Measurements from ENCODE around the gene HSPD1.

HSPD1 gene

GRCh38 chr2:197499594-197500502, at the start of gene HSPD1, which contains the start of gene HSPE1:
HSPD1 (minus strand) TSS chr2:197499840; CDS start chr2:197498848, 992 bp downstream.
HSPE1 (plus strand) TSS chr2:197500379; CDS start chr2:197500437, 58 bp downstream.
- DNase-seq = peak; percentile 98

- no peak for DNase-seq
These were observed 48.9 kb upstream of the HSPD1 start for GRCh38 chr2:197548582-197548981.

DNA sequence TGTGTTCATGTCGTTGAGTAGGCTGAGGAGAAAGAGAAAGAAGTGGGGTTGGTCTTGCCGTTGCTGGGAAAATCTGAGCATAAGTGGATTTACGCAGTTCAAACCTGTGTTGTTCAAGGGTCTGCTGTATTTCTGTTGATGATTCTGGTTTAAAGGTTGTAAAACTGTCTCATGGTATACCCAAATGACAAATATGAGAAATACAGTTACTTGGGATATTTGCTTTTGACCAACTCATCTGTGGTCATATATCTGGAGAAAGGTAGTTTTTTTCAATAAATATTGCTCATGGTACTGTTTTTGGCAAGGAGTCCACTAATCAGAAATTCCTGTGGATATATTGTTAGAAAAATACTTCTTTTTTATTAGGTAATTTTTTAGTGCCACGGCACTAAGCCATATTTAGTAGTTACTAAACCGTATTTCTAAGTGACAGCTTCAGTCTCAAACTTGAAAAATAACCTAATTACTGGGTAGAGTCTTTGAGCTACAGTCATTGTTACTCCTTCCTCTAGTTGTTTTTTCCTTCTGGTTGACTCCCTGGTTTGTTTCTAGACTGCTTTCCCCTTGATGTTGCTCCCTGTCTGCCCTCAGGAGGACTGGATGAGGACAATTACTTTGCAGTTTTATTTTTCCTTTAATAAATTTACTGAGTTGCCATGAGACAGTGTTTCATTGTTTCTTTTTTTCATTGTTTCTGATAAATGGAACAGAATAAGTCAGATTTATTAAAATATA, 47.7 kb upstream of the HSPD1 start:
- DNase-seq = no peak

DNA sequence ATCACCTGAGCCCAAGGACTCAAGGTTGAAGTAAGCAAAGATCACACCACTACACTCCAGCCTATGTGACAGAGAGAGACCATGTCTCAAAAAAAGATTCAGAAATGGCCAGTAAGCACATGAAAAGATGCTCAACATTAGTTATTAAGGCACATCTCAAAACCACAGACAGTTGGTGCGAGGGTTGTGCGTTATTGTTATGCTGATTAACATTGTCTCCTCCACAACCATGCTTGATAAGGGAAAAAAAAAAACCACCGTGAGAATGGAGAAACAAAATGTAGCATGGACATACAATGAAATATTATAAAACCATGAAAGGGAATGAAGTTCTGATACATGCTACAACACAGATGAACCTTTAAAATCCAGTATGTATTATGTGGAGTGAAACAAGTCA, 43.6 kb upstream of the HSPD1 start:
- no peak for DNase-seq

DNA sequence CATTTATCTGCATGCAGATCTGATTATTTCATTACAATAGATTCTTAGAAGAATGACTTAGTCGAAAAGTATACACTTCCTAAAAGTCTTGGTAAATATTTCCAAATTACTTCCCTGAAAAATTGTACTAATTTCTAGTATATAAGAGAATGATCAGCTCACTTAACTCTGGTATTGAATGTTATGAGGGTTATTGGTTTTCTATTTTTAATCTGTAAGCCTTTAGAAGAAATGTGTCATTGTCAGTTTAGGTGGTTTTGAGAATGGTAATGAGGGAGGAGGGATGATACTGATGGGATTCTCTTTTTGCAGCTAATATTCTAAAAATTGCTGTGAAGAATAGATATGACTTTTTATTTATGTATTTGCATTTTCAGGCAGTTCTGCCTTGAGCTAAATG, 40.1 kb upstream of the HSPD1 start:
- no peak for DNase-seq

DNA sequence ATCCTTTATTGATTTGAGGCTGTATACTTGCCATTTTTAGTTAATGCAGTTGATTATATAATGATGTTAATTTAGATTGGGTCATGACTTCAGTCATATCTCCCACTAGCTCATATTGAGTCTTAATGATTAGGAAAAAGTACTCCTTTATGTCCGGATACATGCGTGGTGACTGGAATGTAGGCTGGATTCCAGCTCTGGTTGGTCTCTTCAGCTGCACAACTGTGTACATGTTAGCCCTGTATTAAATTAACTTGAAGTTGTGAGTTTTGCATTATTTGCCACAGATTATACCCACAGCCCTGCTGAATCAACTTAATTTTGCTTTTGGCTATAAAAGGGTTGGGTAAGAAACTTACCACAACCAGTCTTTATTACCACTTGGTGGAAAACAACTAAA, 38.8 kb upstream of the HSPD1 start:
- no peak for DNase-seq

DNA sequence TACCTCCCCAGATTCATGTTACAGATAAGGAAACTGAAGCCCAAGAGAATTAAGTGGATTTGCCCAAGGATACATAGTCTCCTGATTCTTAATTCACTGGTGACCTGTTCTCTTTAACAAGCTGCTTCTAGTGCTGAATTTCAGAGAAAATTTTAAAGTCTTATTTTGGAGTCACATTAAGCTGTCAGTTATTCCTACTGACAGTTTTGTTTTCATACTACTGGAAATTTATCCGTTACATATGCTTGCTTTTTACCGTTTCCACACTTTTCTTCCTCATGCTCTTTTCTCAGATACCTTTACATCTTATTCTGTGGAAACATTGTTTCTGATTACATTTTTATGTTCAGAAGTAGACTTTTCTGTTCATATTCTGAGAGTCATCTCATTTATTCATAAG, 17.5 kb upstream of the HSPD1 start:
- DNase-seq = no peak

- DNase-seq = no peak
These were observed 16.7 kb upstream of the HSPD1 start for GRCh38 chr2:197516393-197516761.

DNA sequence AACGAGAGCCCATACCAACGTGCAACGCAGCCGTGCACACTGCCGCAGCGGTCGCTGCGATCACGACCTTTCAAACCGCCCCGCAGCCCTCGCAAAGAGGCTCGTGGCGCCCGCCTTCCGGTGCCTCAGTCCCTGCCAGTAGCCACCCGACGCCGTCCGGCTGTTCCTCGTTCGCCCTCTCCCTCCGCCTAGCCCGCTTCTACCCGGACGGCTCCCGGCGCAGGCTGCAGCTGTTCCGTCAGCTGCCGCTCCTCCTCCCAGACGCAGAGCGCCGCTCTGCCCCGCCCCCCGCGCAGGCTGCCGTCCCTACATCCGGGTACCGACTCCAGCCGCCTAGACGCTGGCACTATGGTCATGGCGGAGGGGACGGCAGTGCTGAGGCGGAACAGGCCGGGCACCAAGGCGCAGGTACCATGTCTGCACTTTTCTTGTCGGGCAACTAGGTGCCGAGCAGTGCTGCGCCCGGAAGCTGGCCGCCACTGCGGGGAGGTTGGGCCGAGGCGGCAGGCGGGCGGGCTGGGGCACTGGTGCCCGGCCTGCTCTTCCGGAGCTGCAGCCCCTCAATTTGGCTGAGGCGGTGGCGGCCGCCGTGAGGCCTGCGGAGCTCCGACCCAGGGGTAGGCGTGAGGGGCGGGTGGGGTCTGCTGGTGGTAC, 16.2 kb upstream of the HSPD1 start, which contains the start of gene MOB4:
TSS of gene MOB4 (plus strand) at position 328 of the 654 bp plus-strand sequence. CDS start at position 349, 21 bp downstream.
- peak; percentile 96 for DNase-seq

- no peak for DNase-seq
These were observed 15.7 kb upstream of the HSPD1 start for GRCh38 chr2:197515315-197515738.

GRCh38 chr2:197514754-197515153, 15.1 kb upstream of the HSPD1 start:
- DNase-seq = no peak

- DNase-seq = no peak
These were observed 14.3 kb upstream of the HSPD1 start for GRCh38 chr2:197513915-197514314.

GRCh38 chr2:197506658-197507057, 7.0 kb upstream of the HSPD1 start:
- no peak for DNase-seq

DNA sequence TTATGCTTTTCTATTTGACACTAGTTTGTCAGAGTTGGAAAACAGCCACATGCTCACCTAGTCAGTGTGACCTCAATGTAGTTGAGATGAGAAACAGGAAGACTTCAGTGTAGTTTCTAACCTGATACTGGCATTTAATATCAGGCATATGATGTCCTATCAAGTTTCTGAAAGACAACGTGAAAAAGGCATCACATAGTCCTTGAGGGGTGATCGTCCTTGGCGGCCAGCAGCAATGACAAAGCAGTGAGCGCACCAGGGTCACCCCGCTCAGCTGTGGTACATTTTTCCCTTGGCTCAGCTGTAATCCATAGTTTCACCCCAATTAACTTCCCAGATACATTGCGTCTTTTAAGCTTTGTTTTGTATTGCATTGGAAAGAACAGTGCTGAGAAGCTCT, 4.9 kb upstream of the HSPD1 start:
- no peak for DNase-seq

GRCh38 chr2:197504000-197504399, 4.4 kb upstream of the HSPD1 start:
- DNase-seq = no peak

DNA sequence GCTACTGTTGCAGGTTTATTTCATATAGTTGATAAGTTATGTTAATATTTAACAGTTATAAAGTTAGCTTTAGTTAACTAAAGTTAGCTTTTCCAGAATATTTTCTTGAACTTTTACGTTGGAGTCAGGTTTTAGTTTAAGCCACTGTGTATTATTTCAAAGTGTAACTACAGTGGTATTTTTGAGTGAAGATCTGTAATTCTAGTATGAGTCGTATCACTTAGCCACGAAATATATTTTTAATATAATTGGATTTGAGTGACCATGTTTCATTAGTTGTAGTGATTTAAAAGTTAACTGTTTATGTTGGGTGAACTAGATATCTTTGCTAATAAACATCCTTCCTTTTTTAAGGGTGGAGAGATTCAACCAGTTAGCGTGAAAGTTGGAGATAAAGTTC, 3.0 kb upstream of the HSPD1 start:
- no peak for DNase-seq

DNA sequence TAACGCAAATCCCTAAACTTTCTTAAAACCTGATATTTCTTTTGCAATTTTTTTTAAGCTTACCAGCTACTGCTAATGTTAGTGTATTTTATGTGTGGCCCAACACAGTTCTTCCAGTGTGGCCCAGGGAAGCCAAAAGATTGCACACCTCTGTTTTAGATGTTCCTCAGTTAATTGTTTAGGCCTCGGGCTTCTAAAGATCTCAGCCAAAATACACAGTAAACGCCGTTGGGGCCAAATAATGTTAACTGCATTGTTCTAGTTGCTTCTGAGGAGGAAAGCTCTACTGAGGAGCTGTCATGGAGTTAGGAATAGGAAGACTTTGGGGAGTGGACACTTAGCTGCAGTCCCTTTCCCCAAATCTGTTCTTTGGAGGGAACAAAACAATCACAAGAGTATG, 2.6 kb upstream of the HSPD1 start:
- DNase-seq = no peak

GRCh38 chr2:197500503-197501131, 977 bp upstream of the HSPD1 start:
- DNase-seq = no peak

DNA sequence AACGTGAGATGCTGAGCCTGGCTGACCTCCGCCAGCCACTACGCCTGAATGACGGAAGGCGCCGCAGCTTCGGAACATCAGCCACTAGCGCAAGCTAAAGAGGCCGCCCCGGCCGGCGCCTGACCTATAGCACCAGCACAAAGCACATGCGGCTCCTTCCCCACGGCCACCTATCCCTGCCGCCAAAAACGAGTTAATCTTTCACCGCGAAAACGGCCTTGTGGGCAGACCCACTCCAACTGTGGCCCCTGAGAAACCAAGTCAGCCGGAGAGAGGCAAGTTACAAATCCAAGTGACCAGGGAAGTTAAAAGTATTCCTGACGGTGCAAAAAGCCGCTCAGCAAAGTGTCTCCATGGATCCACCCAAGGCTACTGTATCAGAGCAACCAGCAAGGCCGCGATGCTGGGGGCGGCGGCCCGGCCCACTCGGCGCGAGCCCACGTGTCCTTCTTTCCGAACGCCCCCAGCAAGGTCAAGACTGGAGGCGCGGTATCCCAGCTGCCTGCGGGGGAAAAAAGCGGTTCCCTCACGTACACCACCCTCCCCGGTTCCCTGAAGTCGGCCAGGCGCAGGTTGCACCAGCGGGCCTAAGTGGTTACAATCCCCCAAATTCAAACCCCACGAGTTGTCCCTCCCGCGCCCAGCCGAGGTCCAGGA, 575 bp downstream of the HSPD1 start:
- DNase-seq = no peak

GRCh38 chr2:197498235-197498936, 1.3 kb downstream of the HSPD1 start:
- no peak for DNase-seq

DNA sequence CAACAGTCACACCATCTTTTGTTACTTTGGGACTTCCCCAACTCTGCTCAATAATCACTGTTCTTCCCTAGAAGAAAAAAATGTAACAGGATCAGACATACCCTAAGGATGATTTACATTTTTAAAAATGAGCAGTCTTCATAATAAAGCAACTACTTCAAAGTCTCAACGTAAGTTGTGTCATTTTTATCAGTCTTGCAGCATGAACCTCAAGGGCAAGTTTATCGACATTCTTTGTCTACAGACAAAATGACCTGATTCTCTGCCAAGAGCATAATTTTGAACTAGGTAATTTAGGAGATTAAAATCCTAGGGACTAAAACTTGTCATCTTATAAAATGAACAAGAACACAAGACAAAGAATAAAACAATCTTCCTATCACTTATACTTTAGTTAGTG, 2.3 kb downstream of the HSPD1 start:
- DNase-seq = no peak

GRCh38 chr2:197496695-197497094, 2.9 kb downstream of the HSPD1 start:
- DNase-seq = no peak

Measured in GDM1 (cell line).